Natural killer cell treated with Interleukin-12 subunit alpha and Interleukin-12 subunit beta and Interleukin-15 and Interleukin-18, amount 100 ng/mL, for 72 hours (primary cell): ENCODE data around the gene SLC22A17. TPM values are rescaled to one million over a fixed set of nuclear protein-coding genes. Genes with fewer than 3 reads are reported as not detected.

Experiments
- ATAC-seq, 2 donors: fragments of 150-1000 bp; cut with Tn5 transposase in 1 of 2; sonication (Bioruptor Pico), chemical (Tn5 transposase) in 1 of 2; 2 replicates each; pipeline ENCODE4 v1.10.0; 2021
- DNase-seq: peaks from one replicate; pipeline ENCODE4 v3.0.0; 2022; ENCODE audit warnings: low spot score
- H3K27ac Mint-ChIP-seq, 2 donors: 1 replicate in 1 of 2; 2 replicates in 1 of 2; pipeline ENCODE4 v1.8.0; 2022; ENCODE audit warnings: mixed read lengths in 2 of 2, mild to moderate bottlenecking in 1 of 2, moderate library complexity in 1 of 2
- H3K27me3 Mint-ChIP-seq, 2 donors: 1 replicate in 1 of 2; 2 replicates in 1 of 2; pipeline ENCODE4 v1.8.0; 2022; ENCODE audit warnings: mixed read lengths in 2 of 2
- H3K36me3 Mint-ChIP-seq: one replicate; pipeline ENCODE4 v1.8.0; 2022; ENCODE audit warnings: mixed read lengths
- H3K4me1 Mint-ChIP-seq, 2 donors: 1 replicate in 1 of 2; 2 replicates in 1 of 2; pipeline ENCODE4 v1.8.0; 2022; ENCODE audit warnings: low read depth in 2 of 2, mixed read lengths in 2 of 2, mild to moderate bottlenecking in 1 of 2
- H3K4me3 Mint-ChIP-seq: one replicate; pipeline ENCODE4 v1.8.0; 2022; ENCODE audit warnings: mixed read lengths
- H3K9me3 Mint-ChIP-seq: 2 replicates; pipeline ENCODE4 v1.8.0; 2022; ENCODE audit warnings: mixed read lengths
- total RNA-seq, 2 donors: library from RNA; stranded (reverse); gene quantifications; one replicate each; pipeline ENCODE4 v1.2.3, GENCODE V29; 2022

Gene SLC22A17
- total RNA-seq, 2 donors from 2014 or later, result 0.42 TPM; not detected in 1

GRCh38 chr14:23362200-23362599, 9.5 kb upstream of the SLC22A17 start:
- H3K4me1 Mint-ChIP-seq, result no peaks in the 10 kb centered on the region
- H3K36me3 Mint-ChIP-seq, result no peaks in the 10 kb centered on the region

GRCh38 chr14:23361763-23362162, 9.1 kb upstream of the SLC22A17 start:
- Mint-ChIP-seq H3K9me3 (no peaks in the 10 kb centered on the region), H3K27ac (no peak overlapping the region), H3K4me1 (no peaks in the 10 kb centered on the region), H3K4me3 (no peak overlapping the region), H3K36me3 (no peaks in the 10 kb centered on the region), H3K27me3 (peaks cover 24 to 26% of the 10 kb centered on the region in 2 donors)
- DNase-seq (no peak), ATAC-seq (no peak)

More at GRCh38 chr14:23362200-23362599, 9.5 kb upstream of the SLC22A17 start:
- ATAC-seq, result no peak
- Mint-ChIP-seq H3K27me3 (peaks cover 28 to 30% of the 10 kb centered on the region in 2 donors), H3K9me3 (no peaks in the 10 kb centered on the region), H3K27ac (no peak overlapping the region), H3K4me3 (no peak overlapping the region)
- DNase-seq, result peak; percentile 32

- Mint-ChIP-seq H3K36me3 (no peaks in the 10 kb centered on the region), H3K4me3 (no peak overlapping the region), H3K27ac (no peak overlapping the region), H3K27me3 (peaks cover 22 to 23% of the 10 kb centered on the region in 2 donors), H3K4me1 (no peaks in the 10 kb centered on the region), H3K9me3 (no peaks in the 10 kb centered on the region)
- ATAC-seq (no peak), DNase-seq (peak; percentile 22)
These were observed 8.6 kb upstream of the SLC22A17 start for GRCh38 chr14:23361320-23361719.

GRCh38 chr14:23360496-23360895, 7.8 kb upstream of the SLC22A17 start:
- Mint-ChIP-seq H3K4me1 (no peaks in the 10 kb centered on the region), H3K27ac (no peak overlapping the region), H3K27me3 (peaks cover 26 to 30% of the 10 kb centered on the region in 2 donors), H3K4me3 (no peak overlapping the region), H3K36me3 (no peaks in the 10 kb centered on the region), H3K9me3 (no peaks in the 10 kb centered on the region)
- no peak for ATAC-seq
- peak; percentile 52 for DNase-seq

- Mint-ChIP-seq H3K4me3 (no peak overlapping the region), H3K27ac (no peak overlapping the region), H3K27me3 (peaks cover 28 to 35% of the 10 kb centered on the region in 2 donors), H3K36me3 (no peaks in the 10 kb centered on the region), H3K9me3 (no peaks in the 10 kb centered on the region), H3K4me1 (no peaks in the 10 kb centered on the region)
- ATAC-seq, result no peak
- DNase-seq, result peak; percentile 58
These were observed 7.2 kb upstream of the SLC22A17 start for GRCh38 chr14:23359722-23360447.

GRCh38 chr14:23359167-23359626, 6.5 kb upstream of the SLC22A17 start:
- peak; percentile 47 for DNase-seq
- no peaks in the 10 kb centered on the region for H3K36me3 Mint-ChIP-seq
- H3K4me3 Mint-ChIP-seq, result no peak overlapping the region
- no peaks in the 10 kb centered on the region for H3K9me3 Mint-ChIP-seq
- peak in 1 of 2 donors; percentile 15 for ATAC-seq
- no peak overlapping the region for H3K27ac Mint-ChIP-seq
- no peaks in the 10 kb centered on the region for H3K4me1 Mint-ChIP-seq
- peaks cover 25 to 35% of the 10 kb centered on the region in 2 donors for H3K27me3 Mint-ChIP-seq

GRCh38 chr14:23358553-23359166, 6.0 kb upstream of the SLC22A17 start:
- Mint-ChIP-seq H3K4me3 (no peak overlapping the region), H3K27me3 (peaks cover 28 to 38% of the 10 kb centered on the region in 2 donors), H3K9me3 (no peaks in the 10 kb centered on the region), H3K27ac (no peak overlapping the region), H3K36me3 (no peaks in the 10 kb centered on the region), H3K4me1 (no peaks in the 10 kb centered on the region)
- ATAC-seq (no peak), DNase-seq (peak; percentile 31)

- Mint-ChIP-seq H3K36me3 (peaks cover 3% of the 10 kb centered on the region), H3K27me3 (peaks cover 33 to 45% of the 10 kb centered on the region in 2 donors), H3K27ac (no peak overlapping the region), H3K4me3 (no peak overlapping the region), H3K4me1 (peaks cover 3 to 4% of the 10 kb centered on the region in 2 donors), H3K9me3 (no peaks in the 10 kb centered on the region)
- DNase-seq, result no peak
- no peak for ATAC-seq
These were observed 5.4 kb upstream of the SLC22A17 start for GRCh38 chr14:23358042-23358441.

- peaks cover 36 to 49% of the 10 kb centered on the region in 2 donors for H3K27me3 Mint-ChIP-seq
- no peaks in the 10 kb centered on the region for H3K9me3 Mint-ChIP-seq
- H3K4me3 Mint-ChIP-seq, result no peak overlapping the region
- H3K36me3 Mint-ChIP-seq, result peaks cover 5% of the 10 kb centered on the region
- peaks cover 6 to 7% of the 10 kb centered on the region in 2 donors for H3K4me1 Mint-ChIP-seq
- H3K27ac Mint-ChIP-seq, result no peak overlapping the region
- ATAC-seq (no peak), DNase-seq (peak; percentile 42)
These were observed 4.6 kb upstream of the SLC22A17 start for GRCh38 chr14:23357261-23357660.

GRCh38 chr14:23356662-23357061, 4.0 kb upstream of the SLC22A17 start:
- Mint-ChIP-seq H3K27ac (no peak overlapping the region), H3K4me1 (peaks cover 6 to 7% of the 10 kb centered on the region in 2 donors), H3K9me3 (no peaks in the 10 kb centered on the region), H3K27me3 (peaks cover 33 to 49% of the 10 kb centered on the region in 2 donors), H3K36me3 (peaks cover 5% of the 10 kb centered on the region), H3K4me3 (no peak overlapping the region)
- ATAC-seq (no peak), DNase-seq (no peak)

- DNase-seq, result peak; percentile 5
- H3K27me3 Mint-ChIP-seq, result peaks cover 31 to 48% of the 10 kb centered on the region in 2 donors
- no peak overlapping the region for H3K27ac Mint-ChIP-seq
- no peak overlapping the region for H3K4me3 Mint-ChIP-seq
- H3K4me1 Mint-ChIP-seq, result peaks cover 9 to 12% of the 10 kb centered on the region in 2 donors
- H3K9me3 Mint-ChIP-seq, result no peaks in the 10 kb centered on the region
- no peak for ATAC-seq
- peaks cover 10% of the 10 kb centered on the region for H3K36me3 Mint-ChIP-seq
These were observed 3.3 kb upstream of the SLC22A17 start for GRCh38 chr14:23355871-23356435.

GRCh38 chr14:23354990-23355389, 2.3 kb upstream of the SLC22A17 start:
- Mint-ChIP-seq H3K4me3 (no peak overlapping the region), H3K27ac (no peak overlapping the region), H3K9me3 (no peaks in the 10 kb centered on the region), H3K4me1 (peaks cover 9 to 13% of the 10 kb centered on the region in 2 donors), H3K36me3 (peaks cover 15% of the 10 kb centered on the region), H3K27me3 (peaks cover 39 to 55% of the 10 kb centered on the region in 2 donors)
- no peak for DNase-seq
- ATAC-seq, result no peak

- ATAC-seq, result no peak
- peak overlapping the region; percentile 70 for H3K4me3 Mint-ChIP-seq
- no peaks in the 10 kb centered on the region for H3K9me3 Mint-ChIP-seq
- peaks cover 9 to 13% of the 10 kb centered on the region in 2 donors for H3K4me1 Mint-ChIP-seq
- DNase-seq, result no peak
- no peak overlapping the region for H3K27ac Mint-ChIP-seq
- H3K36me3 Mint-ChIP-seq, result peaks cover 15% of the 10 kb centered on the region
- H3K27me3 Mint-ChIP-seq, result peaks cover 42 to 61% of the 10 kb centered on the region in 2 donors
These were observed 720 bp upstream of the SLC22A17 start for GRCh38 chr14:23353433-23353780.
